GM12874 (cell line): ENCODE measurements around the gene EIPR1.

ENCODE experiments used
- CTCF ChIP-seq: IDR thresholded peaks from 2 replicates; pipeline ENCODE4 v1.5.1; 2011; ENCODE audit warnings: low read depth, mild to moderate bottlenecking, control low read depth, low read length, moderate library complexity; ENCODE audit not compliant: insufficient read depth

EIPR1 gene

GRCh38 chr2:3260959-3261358 lies 116.7 kb downstream of the EIPR1 start:
- no peak for TF ChIP-seq CTCF

- no peak for TF ChIP-seq CTCF
Measured at GRCh38 chr2:3257826-3258225, 119.8 kb downstream of the EIPR1 start.

DNA sequence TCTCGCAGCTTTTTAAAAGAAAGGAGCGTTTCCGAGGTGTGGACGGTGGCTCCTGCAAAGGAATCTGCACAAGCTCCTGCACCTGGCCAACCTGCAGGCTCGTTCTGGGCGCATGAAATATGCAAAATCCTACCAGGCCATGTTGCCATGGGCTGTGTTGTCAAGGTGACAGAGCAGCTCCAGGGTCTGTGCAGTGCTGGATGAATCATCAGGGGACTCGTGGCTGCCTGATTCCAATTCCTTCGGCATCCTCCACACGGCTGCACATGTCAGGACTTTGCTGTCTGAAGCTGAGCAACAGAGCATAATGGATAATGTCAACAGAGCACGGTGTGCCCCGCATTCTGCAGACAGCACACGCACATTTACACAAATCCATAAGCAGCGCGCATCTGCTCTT lies 120.5 kb downstream of the EIPR1 start:
- TF ChIP-seq CTCF = no peak

DNA sequence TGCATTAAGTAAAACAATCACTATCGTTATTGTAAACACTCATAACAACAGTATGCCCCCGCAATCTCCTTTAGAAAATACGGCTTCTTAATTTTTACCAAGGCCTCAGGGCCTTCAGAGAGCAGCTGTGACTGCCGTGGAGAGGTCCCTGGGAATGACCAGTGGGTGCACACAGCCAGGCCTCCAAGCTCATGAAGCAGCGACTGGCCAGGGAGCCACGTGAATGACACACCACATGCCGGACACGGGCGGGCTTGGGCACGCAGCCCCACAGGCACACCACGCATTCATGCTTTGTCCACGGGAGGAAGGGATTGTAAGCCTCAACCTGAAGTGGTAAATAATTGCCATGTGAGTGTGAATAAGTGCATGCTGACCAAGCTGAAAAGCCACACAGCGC lies 121.0 kb downstream of the EIPR1 start:
- TF ChIP-seq CTCF = no peak

- no peak for TF ChIP-seq CTCF
Measured at GRCh38 chr2:3256157-3256556, 121.5 kb downstream of the EIPR1 start.

DNA sequence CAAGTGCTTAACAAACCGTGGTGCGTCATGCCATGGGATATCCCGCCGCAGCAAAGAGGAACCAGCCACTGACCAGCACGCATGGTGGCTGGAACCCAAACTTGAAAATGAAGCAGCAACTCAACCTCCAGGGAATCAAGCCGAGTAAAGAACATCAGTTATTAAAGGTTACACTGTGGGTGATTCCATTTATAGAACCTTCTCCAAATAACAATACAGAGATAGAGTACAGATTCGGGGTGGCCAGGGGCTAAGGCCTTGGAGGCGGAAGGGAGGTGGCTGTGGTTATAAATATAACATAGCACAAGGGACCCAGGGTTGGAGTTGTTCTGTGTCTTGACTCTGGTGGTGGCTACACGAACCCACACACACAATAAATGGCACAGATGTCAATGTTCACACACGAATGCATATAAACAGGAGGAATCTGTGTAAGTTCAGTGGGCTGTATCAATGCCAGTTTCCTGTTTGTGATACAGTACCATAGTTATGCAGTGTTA lies 123.1 kb downstream of the EIPR1 start:
- TF ChIP-seq CTCF = no peak

GRCh38 chr2:3253913-3254441 lies 123.6 kb downstream of the EIPR1 start:
- TF ChIP-seq CTCF = no peak
